GM20000 (cell line): Measurements from ENCODE around the gene RAB11FIP3.
"Not testable (repeated sequence)": the region's sequence is repeated elsewhere in the genome, so short reads cannot be mapped to it uniquely, and the experiment has no call there.

Source experiments
- DNase-seq: peaks from one replicate; pipeline ENCODE4 v3.0.0; 2012; ENCODE audit warnings: low spot score
- TF ChIP-seq, protein P1 (sequence below): IDR thresholded peaks from 2 replicates; pipeline ENCODE4 v1.5.1; 2012; ENCODE audit warnings: mild to moderate bottlenecking, control low read depth; ENCODE audit errors: extremely low read depth, missing control alignments

The RAB11FIP3 gene

GRCh38 chr16:404971-405486 lies 20.4 kb upstream of the RAB11FIP3 start:
- TF ChIP-seq, protein P1, sequence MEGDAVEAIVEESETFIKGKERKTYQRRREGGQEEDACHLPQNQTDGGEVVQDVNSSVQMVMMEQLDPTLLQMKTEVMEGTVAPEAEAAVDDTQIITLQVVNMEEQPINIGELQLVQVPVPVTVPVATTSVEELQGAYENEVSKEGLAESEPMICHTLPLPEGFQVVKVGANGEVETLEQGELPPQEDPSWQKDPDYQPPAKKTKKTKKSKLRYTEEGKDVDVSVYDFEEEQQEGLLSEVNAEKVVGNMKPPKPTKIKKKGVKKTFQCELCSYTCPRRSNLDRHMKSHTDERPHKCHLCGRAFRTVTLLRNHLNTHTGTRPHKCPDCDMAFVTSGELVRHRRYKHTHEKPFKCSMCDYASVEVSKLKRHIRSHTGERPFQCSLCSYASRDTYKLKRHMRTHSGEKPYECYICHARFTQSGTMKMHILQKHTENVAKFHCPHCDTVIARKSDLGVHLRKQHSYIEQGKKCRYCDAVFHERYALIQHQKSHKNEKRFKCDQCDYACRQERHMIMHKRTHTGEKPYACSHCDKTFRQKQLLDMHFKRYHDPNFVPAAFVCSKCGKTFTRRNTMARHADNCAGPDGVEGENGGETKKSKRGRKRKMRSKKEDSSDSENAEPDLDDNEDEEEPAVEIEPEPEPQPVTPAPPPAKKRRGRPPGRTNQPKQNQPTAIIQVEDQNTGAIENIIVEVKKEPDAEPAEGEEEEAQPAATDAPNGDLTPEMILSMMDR = no peak
- no peak for DNase-seq

DNA sequence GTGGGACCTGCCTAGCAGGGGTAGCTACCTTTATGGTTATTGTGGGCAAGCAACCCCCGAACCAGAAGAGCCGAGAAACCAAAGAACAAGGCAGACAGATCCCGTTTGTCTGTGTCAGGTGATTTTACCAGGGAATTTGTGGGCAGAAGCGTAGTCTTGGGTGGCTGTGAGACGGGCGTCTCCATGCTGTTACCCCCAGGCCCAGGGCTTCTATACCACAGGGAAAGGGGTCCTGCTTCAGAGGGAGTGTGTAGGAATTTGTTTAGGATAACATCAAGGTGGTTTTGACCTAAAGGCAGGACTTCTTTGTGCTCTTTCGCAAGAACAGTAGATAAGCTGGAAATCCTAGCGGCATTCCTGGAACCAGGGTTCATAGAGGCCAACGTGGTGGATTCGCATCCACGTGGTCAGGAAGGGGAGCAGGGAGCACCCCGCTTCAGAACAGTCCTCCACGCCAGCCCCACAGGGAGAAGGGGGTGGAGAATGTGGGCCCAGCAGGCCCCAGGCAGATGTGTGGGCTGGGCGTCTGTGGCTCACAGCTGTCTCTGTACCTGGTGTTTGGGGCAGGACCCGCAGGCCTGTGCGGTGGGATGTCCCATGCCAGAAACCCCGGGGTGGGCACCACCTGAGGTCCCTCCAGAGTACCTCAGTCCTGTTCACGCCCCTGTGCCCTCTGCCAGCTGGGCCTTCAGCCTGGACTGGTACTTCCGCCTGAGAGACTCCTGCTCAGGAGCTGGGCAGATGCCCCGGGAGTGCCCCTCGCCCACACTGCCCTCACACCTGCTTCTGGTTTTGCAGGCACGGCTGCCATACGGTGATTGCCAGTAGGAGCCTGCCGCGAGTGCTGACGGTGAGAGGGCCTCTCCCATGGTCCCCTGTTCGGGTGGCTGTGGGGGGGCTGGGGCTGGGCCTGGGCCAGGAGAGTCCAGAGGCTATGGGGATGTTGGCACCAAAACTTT lies 19.6 kb upstream of the RAB11FIP3 start:
- no peak for DNase-seq
- TF ChIP-seq, protein P1 = no peak

DNA sequence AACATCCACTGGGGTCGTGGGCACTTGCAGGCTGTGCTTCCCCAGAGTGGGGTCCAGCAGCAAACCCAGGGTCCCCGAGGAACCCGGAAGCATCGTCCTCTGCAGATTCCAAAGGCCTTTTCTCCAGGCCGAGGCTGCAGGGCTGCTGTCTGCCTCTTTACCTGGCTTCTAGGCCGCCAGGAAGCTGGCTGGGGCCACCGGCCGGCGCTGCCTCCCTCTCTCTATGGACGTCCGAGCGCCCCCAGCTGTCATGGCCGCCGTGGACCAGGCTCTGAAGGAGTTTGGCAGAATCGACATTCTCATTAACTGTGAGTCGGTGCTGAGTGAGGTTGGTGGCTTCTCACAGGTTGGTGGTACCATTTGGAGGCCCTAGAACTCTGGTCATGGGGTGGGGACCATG lies 18.2 kb upstream of the RAB11FIP3 start:
- TF ChIP-seq, protein P1 = no peak
- DNase-seq = peak; percentile 9

DNA sequence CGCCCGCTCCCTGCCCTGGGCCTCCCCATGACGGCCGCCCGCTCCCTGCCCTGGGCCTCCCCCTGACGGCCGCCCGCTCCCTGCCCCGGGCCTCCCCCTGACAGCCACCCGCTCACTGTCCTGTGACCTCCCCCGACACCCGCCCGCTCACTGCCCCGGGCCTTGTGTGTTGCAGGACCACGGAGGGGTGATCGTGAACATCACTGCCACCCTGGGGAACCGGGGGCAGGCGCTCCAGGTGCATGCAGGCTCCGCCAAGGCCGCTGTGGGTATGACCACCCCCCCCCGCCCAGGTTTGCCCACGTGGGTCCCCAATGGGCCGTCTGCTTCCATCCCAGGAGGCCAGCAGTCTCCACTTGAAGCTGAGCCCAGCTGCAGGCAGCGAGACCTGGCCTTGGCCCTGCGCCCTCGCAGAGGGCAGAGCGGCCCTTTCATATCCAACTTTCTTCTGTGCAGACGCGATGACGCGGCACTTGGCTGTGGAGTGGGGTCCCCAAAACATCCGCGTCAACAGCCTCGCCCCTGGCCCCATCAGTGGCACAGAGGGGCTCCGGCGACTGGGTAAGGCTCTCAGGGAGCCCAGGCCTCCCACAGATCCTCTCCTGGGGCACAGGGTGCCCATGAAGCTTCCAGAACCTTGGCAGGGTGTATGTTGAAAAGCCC lies 14.8 kb upstream of the RAB11FIP3 start:
- no peak for DNase-seq
- TF ChIP-seq, protein P1 = no peak

DNA sequence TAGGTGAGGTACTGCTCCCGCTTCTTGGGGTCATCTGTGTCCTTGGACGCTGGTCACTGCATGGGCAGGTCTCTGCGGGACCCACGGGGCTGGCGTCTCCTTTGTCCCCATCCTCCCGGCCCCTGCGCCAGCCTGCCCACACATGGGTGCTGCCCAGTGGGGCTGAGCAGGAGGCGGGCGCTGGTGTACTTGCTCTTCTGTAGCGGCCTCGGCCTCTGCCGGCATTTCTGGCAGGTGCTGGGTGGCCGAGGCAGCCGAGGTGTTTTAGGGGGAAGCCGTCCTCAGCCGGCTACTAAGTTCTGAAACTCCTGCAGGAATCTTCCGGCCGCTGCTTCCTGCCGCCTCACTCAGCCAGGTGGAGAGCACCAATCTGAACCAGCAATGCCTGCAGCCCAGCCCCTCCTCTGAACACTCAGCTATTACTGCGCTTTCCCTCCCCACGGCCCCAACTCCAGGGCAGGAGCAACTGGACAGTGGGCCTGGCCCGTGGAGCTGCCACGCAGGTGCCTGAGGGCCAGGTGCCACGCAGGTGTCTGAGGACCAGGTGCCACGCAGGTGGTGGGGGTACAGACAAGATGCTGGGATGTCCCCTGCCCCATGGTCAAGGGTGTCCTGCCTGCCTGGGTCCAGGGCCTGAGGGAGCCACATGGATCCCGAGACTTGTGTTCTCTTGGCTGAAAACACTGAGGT lies 13.7 kb upstream of the RAB11FIP3 start:
- TF ChIP-seq, protein P1 = no peak
- DNase-seq = peak; percentile 11

DNA sequence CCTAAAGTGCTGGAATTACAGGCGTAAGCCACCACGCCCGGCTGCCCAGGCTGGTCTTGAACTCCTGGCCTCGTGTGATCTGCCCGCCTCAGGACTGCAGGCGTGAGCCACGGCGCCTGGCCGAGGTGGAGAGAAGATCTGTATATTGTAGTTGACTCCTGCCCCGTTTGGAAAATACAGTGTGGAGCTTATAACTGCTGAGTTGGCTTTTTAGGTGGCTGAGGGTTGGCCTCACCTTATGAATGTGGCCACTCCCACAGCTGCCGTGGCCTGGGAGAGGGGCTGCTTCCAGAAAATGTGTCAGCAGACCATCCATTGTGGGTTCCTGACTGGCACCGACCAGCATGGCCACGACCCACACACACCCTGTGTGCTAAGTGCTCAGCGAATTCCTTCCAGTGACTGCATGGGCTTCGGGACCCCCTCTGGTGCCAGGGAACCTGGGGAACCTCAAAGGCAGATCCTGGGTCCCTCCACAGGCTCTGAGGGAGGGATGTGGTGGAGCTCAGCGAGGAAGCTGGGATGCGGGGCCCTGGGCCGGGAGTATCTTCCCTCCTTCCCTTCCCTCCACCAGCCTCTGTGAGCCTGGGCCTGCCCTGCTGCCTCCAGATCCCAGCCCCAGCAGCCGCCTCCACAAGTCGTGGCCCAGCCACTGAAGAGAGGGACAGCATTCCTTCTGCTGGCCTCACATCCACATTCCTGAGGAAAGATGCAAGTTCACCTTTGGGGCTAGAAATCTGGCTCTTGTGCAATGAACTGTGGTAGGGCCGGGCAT lies 10.9 kb upstream of the RAB11FIP3 start:
- TF ChIP-seq, protein P1 = no peak
- no peak for DNase-seq

DNA sequence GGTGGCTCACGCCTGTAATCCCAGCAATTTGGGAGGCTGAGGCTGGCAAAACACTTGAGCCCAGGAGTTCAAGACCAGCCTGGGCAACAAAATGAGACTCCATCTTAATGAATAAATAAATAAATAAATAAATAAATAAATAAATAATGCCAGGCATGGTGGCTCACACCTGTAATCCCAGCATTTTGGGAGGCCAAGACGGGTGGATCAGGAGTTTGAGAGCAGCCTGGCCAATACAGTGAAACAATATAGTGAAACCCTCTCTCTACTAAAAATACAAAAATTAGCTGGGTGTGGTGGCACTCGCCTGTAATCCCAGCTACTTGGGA lies 10.3 kb upstream of the RAB11FIP3 start:
- DNase-seq = not testable (repeated sequence)

- DNase-seq = not testable (repeated sequence)
Measured at GRCh38 chr16:422179-422578, 3.3 kb upstream of the RAB11FIP3 start.
